H9 (cell line): Measurements from ENCODE around the gene XK. TPM values are rescaled to one million over a fixed set of nuclear protein-coding genes. Genes with fewer than 3 reads are reported as not detected.

Source experiments
- DNase-seq: peaks from one replicate; pipeline ENCODE4 v3.0.0-alpha.2; 2017
- H2AFZ ChIP-seq: one replicate; pipeline ENCODE4 v1.6.1; 2013; ENCODE audit warnings: mild to moderate bottlenecking, low read length, control low read depth, moderate library complexity
- H2AK5ac ChIP-seq: 2 replicates; pipeline ENCODE4 v1.6.1; 2013; ENCODE audit warnings: low read length, control low read depth, mixed read lengths; ENCODE audit not compliant: insufficient read length
- H2BK120ac ChIP-seq: one replicate; pipeline ENCODE4 v1.6.1; 2013; ENCODE audit warnings: low read depth, mild to moderate bottlenecking, low read length, control low read depth, inconsistent platforms; ENCODE audit not compliant: poor library complexity, severe bottlenecking
- H2BK12ac ChIP-seq: 2 replicates; pipeline ENCODE4 v1.6.1; 2013; ENCODE audit warnings: low read length, control low read depth, mixed read lengths, low read depth; ENCODE audit not compliant: insufficient read length
- H2BK15ac ChIP-seq: 2 replicates; pipeline ENCODE4 v1.6.1; 2013; ENCODE audit warnings: low read depth, low read length, control low read depth
- H2BK20ac ChIP-seq: one replicate; pipeline ENCODE4 v1.6.1; 2013; ENCODE audit warnings: low read depth, mild to moderate bottlenecking, low read length, control low read depth, inconsistent platforms; ENCODE audit not compliant: poor library complexity, severe bottlenecking
- H2BK5ac ChIP-seq: 2 replicates; pipeline ENCODE4 v1.6.1; 2013; ENCODE audit warnings: low read length, control low read depth, mixed read lengths; ENCODE audit not compliant: insufficient read length
- H3K14ac ChIP-seq: 2 replicates; pipeline ENCODE4 v1.6.1; 2013; ENCODE audit warnings: low read length, control low read depth; ENCODE audit not compliant: insufficient read depth
- H3K18ac ChIP-seq: 2 replicates; pipeline ENCODE4 v1.6.1; 2013; ENCODE audit warnings: low read depth, mild to moderate bottlenecking, mixed read lengths, low read length, control low read depth; ENCODE audit not compliant: insufficient read length
- H3K23ac ChIP-seq: 2 replicates; pipeline ENCODE4 v1.6.1; 2013; ENCODE audit warnings: low read length, control low read depth, mixed read lengths, low read depth; ENCODE audit not compliant: insufficient read length
- H3K23me2 ChIP-seq: 2 replicates; pipeline ENCODE4 v1.6.1; 2013; ENCODE audit warnings: low read depth, mild to moderate bottlenecking, mixed read lengths, low read length, control low read depth; ENCODE audit not compliant: insufficient read length, poor library complexity, severe bottlenecking
- H3K27ac ChIP-seq: 2 replicates; pipeline ENCODE4 v1.5.1; 2013; ENCODE audit warnings: low read length, control low read depth, mixed read lengths, low read depth; ENCODE audit not compliant: insufficient read length
- H3K27me3 ChIP-seq: 2 replicates; pipeline ENCODE4 v1.6.1; 2013; ENCODE audit warnings: low read length, control low read depth, inconsistent platforms; ENCODE audit not compliant: insufficient read depth
- H3K4ac ChIP-seq: 2 replicates; pipeline ENCODE4 v1.6.1; 2013; ENCODE audit warnings: low read depth, mild to moderate bottlenecking, control low read depth, inconsistent platforms, low read length, moderate library complexity
- H3K4me1 ChIP-seq: 2 replicates; pipeline ENCODE4 v1.6.1; 2013; ENCODE audit warnings: low read length, control low read depth, inconsistent platforms; ENCODE audit not compliant: insufficient read depth
- H3K4me2 ChIP-seq: 2 replicates; pipeline ENCODE4 v1.6.1; 2013; ENCODE audit warnings: low read length, control low read depth, mixed read lengths; ENCODE audit not compliant: insufficient read length, insufficient read depth
- H3K56ac ChIP-seq: 2 replicates; pipeline ENCODE4 v1.6.1; 2013; ENCODE audit warnings: low read depth, mild to moderate bottlenecking, mixed read lengths, low read length, control low read depth; ENCODE audit not compliant: insufficient read length
- H3K79me1 ChIP-seq: 2 replicates; pipeline ENCODE4 v1.6.1; 2013; ENCODE audit warnings: low read depth, mild to moderate bottlenecking, moderate library complexity, low read length, control low read depth, inconsistent platforms; ENCODE audit not compliant: insufficient read depth, poor library complexity, severe bottlenecking
- H3K79me2 ChIP-seq: 2 replicates; pipeline ENCODE4 v1.6.1; 2013; ENCODE audit warnings: low read length, control low read depth, inconsistent platforms; ENCODE audit not compliant: insufficient read depth
- H3K9ac ChIP-seq: 2 replicates; pipeline ENCODE4 v1.6.1; 2013; ENCODE audit warnings: low read length, control low read depth, mixed read lengths; ENCODE audit not compliant: insufficient read length; ENCODE audit errors: extremely low read depth
- H3K9me3 ChIP-seq: one replicate; pipeline ENCODE4 v1.6.1; 2013; ENCODE audit warnings: low read depth, low read length, inconsistent platforms; ENCODE audit not compliant: control insufficient read depth
- H3T11ph ChIP-seq: one replicate; pipeline ENCODE4 v1.6.1; 2013; ENCODE audit warnings: mild to moderate bottlenecking, low read length, control low read depth, inconsistent platforms
- H4K20me1 ChIP-seq: one replicate; pipeline ENCODE4 v1.6.1; 2013; ENCODE audit not compliant: control insufficient read depth, insufficient read length, insufficient read depth
- H4K5ac ChIP-seq: 2 replicates; pipeline ENCODE4 v1.6.1; 2013; ENCODE audit warnings: low read depth, mild to moderate bottlenecking, mixed read lengths, low read length, control low read depth; ENCODE audit not compliant: insufficient read length
- H4K8ac ChIP-seq: replicated peaks from 2 replicates; pipeline ENCODE4 v1.6.1; 2013; ENCODE audit warnings: low read length, control low read depth, mixed read lengths, low read depth; ENCODE audit not compliant: insufficient read length
- H4K91ac ChIP-seq: 2 replicates; pipeline ENCODE4 v1.6.1; 2013; ENCODE audit warnings: low read depth, mild to moderate bottlenecking, moderate library complexity, mixed read lengths, low read length, control low read depth; ENCODE audit not compliant: insufficient read length
- H3K27ac Mint-ChIP-seq, 3 experiments: 2 replicates in 2 of 3; 3 replicates in 1 of 3; pipeline ENCODE4 v1.8.0; 2020 to 2021; ENCODE audit warnings: mixed read lengths in 3 of 3, mild to moderate bottlenecking in 1 of 3, moderate library complexity in 1 of 3
- H3K27me3 Mint-ChIP-seq: 2 replicates; pipeline ENCODE4 v1.8.0; 2021; ENCODE audit warnings: low read depth, mild to moderate bottlenecking, moderate library complexity, mixed read lengths
- H3K36me3 Mint-ChIP-seq, 3 experiments: 2 replicates in 2 of 3; 3 replicates in 1 of 3; pipeline ENCODE4 v1.8.0; 2020 to 2021; ENCODE audit warnings: low read depth in 3 of 3, mixed read lengths in 3 of 3; ENCODE audit not compliant: insufficient read depth in 1 of 3
- H3K4me1 Mint-ChIP-seq, 2 experiments: 2 replicates each; pipeline ENCODE4 v1.8.0; 2020; ENCODE audit warnings: mixed read lengths in 2 of 2
- H3K4me3 Mint-ChIP-seq, 2 experiments: 2 replicates in 1 of 2; 3 replicates in 1 of 2; pipeline ENCODE4 v1.8.0; 2020 to 2021; ENCODE audit warnings: mild to moderate bottlenecking in 2 of 2, mixed read lengths in 2 of 2, moderate library complexity in 1 of 2
- H3K9me3 Mint-ChIP-seq, 2 experiments: 2 replicates in 1 of 2; 3 replicates in 1 of 2; pipeline ENCODE4 v1.8.0; 2020; ENCODE audit warnings: mild to moderate bottlenecking in 2 of 2, mixed read lengths in 2 of 2, moderate library complexity in 1 of 2
- CTCF ChIP-seq: fragments of 200-600 bp; sonication (generic); conservative IDR thresholded peaks from 3 replicates; pipeline ENCODE4 v1.8.0; 2021; ENCODE audit warnings: antibody characterized with exemption, mild to moderate bottlenecking
- WGBS: extraction: QIAGEN DNeasy Blood & Tissue Kit; methylation state at CpG from one replicate; pipeline ENCODE4 v1.1.7; 2013; ENCODE audit warnings: missing lambda C conversion rate, low lambda C conversion rate, mixed read lengths; ENCODE audit not compliant: insufficient read length; ENCODE audit errors: extremely low coverage; 5-methylcytosine and 5-hydroxymethylcytosine counted together
- total RNA-seq: library from RNA; stranded (reverse); gene quantifications from 2 replicates; pipeline ENCODE4 v1.2.1, GENCODE V29; 2021

XK gene
- total RNA-seq, 1 experiment from 2014 or later: 0.85 TPM

GRCh38 chrX:37677243-37677642 lies 8.3 kb upstream of the XK start:
- Histone ChIP-seq H3K4ac (no peak overlapping the region), H2AFZ (no peak overlapping the region), H3K18ac (no peak overlapping the region), H2BK20ac (no peak overlapping the region), H3K27ac (no peak overlapping the region), H4K91ac (no peak overlapping the region), H3K9me3 (no peaks in the 10 kb centered on the region), H3K56ac (no peak overlapping the region), H2BK5ac (no peak overlapping the region), H4K5ac (no peak overlapping the region), H3T11ph (no peak overlapping the region), H3K27me3 (no peaks in the 10 kb centered on the region; the same call in 1 of the 2 replicates), H2AK5ac (no peak overlapping the region), H3K79me1 (no peaks in the 10 kb centered on the region), H3K23me2 (no peaks in the 10 kb centered on the region), H4K8ac (no peak overlapping the region), H2BK12ac (no peak overlapping the region), H4K20me1 (no peaks in the 10 kb centered on the region), H3K4me1 (no peaks in the 10 kb centered on the region), H2BK120ac (no peak overlapping the region), H3K23ac (no peak overlapping the region), H3K4me2 (no peak overlapping the region), H3K79me2 (no peaks in the 10 kb centered on the region), H2BK15ac (no peak overlapping the region), H3K14ac (no peak overlapping the region), H3K9ac (no peak overlapping the region)
- Mint-ChIP-seq H3K27ac (no peak overlapping the region), H3K36me3 (no peaks in the 10 kb centered on the region), H3K9me3 (peaks cover 29 to 42% of the 10 kb centered on the region in 2 experiments), H3K4me3 (no peak overlapping the region), H3K27me3 (no peaks in the 10 kb centered on the region), H3K4me1 (no peaks in the 10 kb centered on the region)
- no CpG with 5 or more reads among the region's 1 CpG for WGBS
- no peak for TF ChIP-seq CTCF
- DNase-seq: no peak
